ENCODE measurements around the gene NCMAP.
A peak's percentile ranks its signal among the peaks of the same experiment; 100 is the strongest.

Gene NCMAP

GRCh38 chr1:24575905-24576587 is 20.2 kb downstream of the NCMAP start:
- DNase-seq, result no peak

GRCh38 chr1:24578846-24579245 is 23.0 kb downstream of the NCMAP start:
- no peak for DNase-seq

- DNase-seq, result no peak
Observed at GRCh38 chr1:24580756-24581155, 24.9 kb downstream of the NCMAP start.

- DNase-seq, result no peak
Observed at GRCh38 chr1:24584171-24584647, 28.3 kb downstream of the NCMAP start.

- no peak for DNase-seq
Observed at GRCh38 chr1:24586119-24586518, 30.2 kb downstream of the NCMAP start.

GRCh38 chr1:24586970-24587820 is 31.3 kb downstream of the NCMAP start:
- peak; percentile 56 for DNase-seq

- no peak for DNase-seq
Observed at GRCh38 chr1:24588573-24588972, 32.7 kb downstream of the NCMAP start.

GRCh38 chr1:24589200-24589599 is 33.3 kb downstream of the NCMAP start:
- no peak for DNase-seq

GRCh38 chr1:24591781-24592180 is 35.9 kb downstream of the NCMAP start:
- no peak for DNase-seq

GRCh38 chr1:24594328-24594598 is 38.4 kb downstream of the NCMAP start:
- DNase-seq, result no peak

- DNase-seq, result no peak
Observed at GRCh38 chr1:24596401-24596880, 40.6 kb downstream of the NCMAP start.

- DNase-seq, result no peak
Observed at GRCh38 chr1:24599265-24599664, 43.4 kb downstream of the NCMAP start.

GRCh38 chr1:24600551-24600950 is 44.7 kb downstream of the NCMAP start:
- no peak for DNase-seq

GRCh38 chr1:24605534-24606295 is 49.8 kb downstream of the NCMAP start:
- no peak for DNase-seq

- no peak for DNase-seq
Observed at GRCh38 chr1:24606296-24606605, 50.4 kb downstream of the NCMAP start.

GRCh38 chr1:24606621-24607020 is 50.7 kb downstream of the NCMAP start:
- no peak for DNase-seq

GRCh38 chr1:24609949-24610517 is 54.1 kb downstream of the NCMAP start:
- no peak for DNase-seq

- DNase-seq, result no peak
Observed at GRCh38 chr1:24619376-24619775, 63.5 kb downstream of the NCMAP start.

- no peak for DNase-seq
Observed at GRCh38 chr1:24620678-24621077, 64.8 kb downstream of the NCMAP start.

- DNase-seq, result no peak
Observed at GRCh38 chr1:24621121-24621520, 65.2 kb downstream of the NCMAP start.

GRCh38 chr1:24622218-24622617 is 66.3 kb downstream of the NCMAP start:
- no peak for DNase-seq

- DNase-seq, result no peak
Observed at GRCh38 chr1:24632832-24633175, 76.9 kb downstream of the NCMAP start.

GRCh38 chr1:24635195-24635843 is 79.4 kb downstream of the NCMAP start:
- DNase-seq, result peak; percentile 65

Measured in MV-4-11 (cell line).